BLaER1 (cell line): ENCODE measurements around the gene ZNF17.

Source experiments
- H3K27ac ChIP-seq: shearing (Covaris generic); formaldehyde crosslinking; 2 replicates; pipeline ENCODE4 v1.8.1; 2022
- H3K27me3 ChIP-seq: shearing (Covaris generic); formaldehyde crosslinking; 2 replicates; pipeline ENCODE4 v1.8.1; 2022
- H3K36me3 ChIP-seq: shearing (Covaris generic); formaldehyde crosslinking; 2 replicates; pipeline ENCODE4 v1.8.1; 2022
- H3K4me1 ChIP-seq: shearing (Covaris generic); formaldehyde crosslinking; 2 replicates; pipeline ENCODE4 v1.8.1; 2022
- H3K4me2 ChIP-seq: shearing (Covaris generic); formaldehyde crosslinking; 2 replicates; pipeline ENCODE4 v1.8.1; 2022
- H3K4me3 ChIP-seq: shearing (Covaris generic); formaldehyde crosslinking; 2 replicates; pipeline ENCODE4 v1.8.1; 2022
- H3K9ac ChIP-seq: shearing (Covaris generic); formaldehyde crosslinking; 2 replicates; pipeline ENCODE4 v1.8.1; 2022
- H3K9me3 ChIP-seq: shearing (Covaris generic); formaldehyde crosslinking; 2 replicates; pipeline ENCODE4 v1.8.1; 2022
- H4K20me1 ChIP-seq: shearing (Covaris generic); formaldehyde crosslinking; 2 replicates; pipeline ENCODE4 v1.8.1; 2022
- Cebpa-rat ChIP-seq: shearing (Covaris generic); IDR thresholded peaks from 2 replicates; pipeline ENCODE4 v1.8.1; 2022

The ZNF17 gene

GRCh38 chr19:57380923-57381322, 30.0 kb upstream of the ZNF17 start:
- Histone ChIP-seq H3K36me3 (peaks cover 27% of the 10 kb centered on the region), H3K4me1 (no peaks in the 10 kb centered on the region), H4K20me1 (no peaks in the 10 kb centered on the region), H3K27ac (no peak overlapping the region), H3K9me3 (peaks cover 30% of the 10 kb centered on the region), H3K27me3 (no peaks in the 10 kb centered on the region), H3K4me3 (no peak overlapping the region), H3K4me2 (no peak overlapping the region), H3K9ac (no peak overlapping the region)
- no peak for TF ChIP-seq Cebpa-rat

GRCh38 chr19:57382806-57383488, 28.0 kb upstream of the ZNF17 start:
- Histone ChIP-seq H4K20me1 (no peaks in the 10 kb centered on the region), H3K4me3 (no peak overlapping the region), H3K4me1 (no peaks in the 10 kb centered on the region), H3K9ac (no peak overlapping the region), H3K27me3 (no peaks in the 10 kb centered on the region), H3K9me3 (peaks cover 9% of the 10 kb centered on the region), H3K4me2 (no peak overlapping the region), H3K36me3 (peaks cover 7% of the 10 kb centered on the region), H3K27ac (no peak overlapping the region)
- no peak for TF ChIP-seq Cebpa-rat

GRCh38 chr19:57389194-57389729, 21.7 kb upstream of the ZNF17 start:
- H3K27ac ChIP-seq = peak overlapping the region; percentile 47
- H3K9ac ChIP-seq = peak overlapping the region; percentile 12; the same call in 1 of the 2 replicates
- peak overlapping the region; percentile 90 for H3K4me3 ChIP-seq
- no peaks in the 10 kb centered on the region for H3K9me3 ChIP-seq
- peaks cover 15% of the 10 kb centered on the region for H3K36me3 ChIP-seq
- H4K20me1 ChIP-seq = peaks cover 35% of the 10 kb centered on the region
- no peaks in the 10 kb centered on the region for H3K27me3 ChIP-seq
- peak overlapping the region; percentile 61 for H3K4me2 ChIP-seq
- peaks cover 21% of the 10 kb centered on the region for H3K4me1 ChIP-seq
- no peak for TF ChIP-seq Cebpa-rat

- H3K4me2 ChIP-seq = peak within 1 kb of the TSS; percentile 95
- H3K4me3 ChIP-seq = peak within 1 kb of the TSS; percentile 90
- H3K4me1 ChIP-seq = peaks cover 21% of the 10 kb centered on the region
- H3K27ac ChIP-seq = peak within 1 kb of the TSS; percentile 88
- H3K36me3 ChIP-seq = peaks cover 22% of the 10 kb centered on the region
- H4K20me1 ChIP-seq = peaks cover 38% of the 10 kb centered on the region
- TF ChIP-seq Cebpa-rat = peak; percentile 73; the same call in 1 of the 2 replicates
- H3K9me3 ChIP-seq = no peaks in the 10 kb centered on the region
- peak within 1 kb of the TSS; percentile 94 for H3K9ac ChIP-seq
- H3K27me3 ChIP-seq = no peaks in the 10 kb centered on the region
Observed at GRCh38 chr19:57389730-57390598, 21.0 kb upstream of the ZNF17 start, which contains the start of gene ZNF548. TSS of gene ZNF548 (plus strand) at chr19:57389854. CDS start at chr19:57390100, 246 bp downstream.

GRCh38 chr19:57395710-57396109, 15.3 kb upstream of the ZNF17 start:
- Histone ChIP-seq H3K4me3 (no peak overlapping the region), H3K9me3 (peaks cover 27% of the 10 kb centered on the region), H3K27ac (no peak overlapping the region), H3K36me3 (peaks cover 79% of the 10 kb centered on the region), H3K27me3 (no peaks in the 10 kb centered on the region), H3K9ac (no peak overlapping the region), H4K20me1 (peaks cover 80% of the 10 kb centered on the region), H3K4me1 (peaks cover 11% of the 10 kb centered on the region), H3K4me2 (no peak overlapping the region)
- TF ChIP-seq Cebpa-rat = no peak

- Histone ChIP-seq H3K36me3 (peaks cover 99% of the 10 kb centered on the region), H3K4me3 (no peak overlapping the region), H3K9ac (no peak overlapping the region), H3K27ac (no peak overlapping the region), H3K27me3 (no peaks in the 10 kb centered on the region), H3K9me3 (peaks cover 53% of the 10 kb centered on the region), H3K4me2 (no peak overlapping the region), H3K4me1 (no peaks in the 10 kb centered on the region), H4K20me1 (peaks cover 56% of the 10 kb centered on the region; the same call in 1 of the 2 replicates)
- no peak for TF ChIP-seq Cebpa-rat
Observed at GRCh38 chr19:57398868-57399267, 12.1 kb upstream of the ZNF17 start.

- H3K27ac ChIP-seq = no peak overlapping the region
- no peak overlapping the region for H3K4me3 ChIP-seq
- no peak overlapping the region for H3K9ac ChIP-seq
- H3K4me1 ChIP-seq = no peaks in the 10 kb centered on the region
- TF ChIP-seq Cebpa-rat = no peak
- H3K9me3 ChIP-seq = peaks cover 32% of the 10 kb centered on the region
- H3K27me3 ChIP-seq = no peaks in the 10 kb centered on the region
- no peak overlapping the region for H3K4me2 ChIP-seq
- H3K36me3 ChIP-seq = peaks cover 48% of the 10 kb centered on the region
- peaks cover 12% of the 10 kb centered on the region; the same call in 1 of the 2 replicates for H4K20me1 ChIP-seq
Observed at GRCh38 chr19:57403737-57404563, 7.0 kb upstream of the ZNF17 start.

- Histone ChIP-seq H3K4me1 (peaks cover 4% of the 10 kb centered on the region), H3K4me2 (no peak overlapping the region), H3K27me3 (no peaks in the 10 kb centered on the region), H3K9ac (no peak overlapping the region), H3K36me3 (peaks cover 23% of the 10 kb centered on the region), H4K20me1 (peaks cover 5% of the 10 kb centered on the region; the same call in 1 of the 2 replicates), H3K9me3 (peaks cover 22% of the 10 kb centered on the region), H3K27ac (no peak overlapping the region), H3K4me3 (no peak overlapping the region)
- peak; percentile 37; the same call in 1 of the 2 replicates for TF ChIP-seq Cebpa-rat
Observed at GRCh38 chr19:57406516-57407123, 4.3 kb upstream of the ZNF17 start.

GRCh38 chr19:57419439-57419838, 8.5 kb downstream of the ZNF17 start:
- Histone ChIP-seq H3K36me3 (peaks cover 77% of the 10 kb centered on the region), H3K4me3 (no peak overlapping the region), H3K4me1 (no peaks in the 10 kb centered on the region), H4K20me1 (peaks cover 57% of the 10 kb centered on the region), H3K4me2 (no peak overlapping the region), H3K9me3 (no peaks in the 10 kb centered on the region), H3K27ac (no peak overlapping the region), H3K9ac (no peak overlapping the region), H3K27me3 (no peaks in the 10 kb centered on the region)
- TF ChIP-seq Cebpa-rat = no peak
